HG03432 (cell line): Measurements from ENCODE around the gene SLC6A19.

ENCODE experiments used
- ATAC-seq: cut with Tn5 transposase; IDR thresholded peaks from one replicate; pipeline ENCODE4 v1.9.1; 2021; ENCODE audit warnings: mild to moderate bottlenecking, moderate library complexity; ENCODE audit not compliant: unreplicated experiment

SLC6A19 gene

GRCh38 chr5:1241509-1242080 lies 40.2 kb downstream of the SLC6A19 start:
- ATAC-seq = no peak

GRCh38 chr5:1242733-1243486 lies 41.5 kb downstream of the SLC6A19 start:
- no peak for ATAC-seq

DNA sequence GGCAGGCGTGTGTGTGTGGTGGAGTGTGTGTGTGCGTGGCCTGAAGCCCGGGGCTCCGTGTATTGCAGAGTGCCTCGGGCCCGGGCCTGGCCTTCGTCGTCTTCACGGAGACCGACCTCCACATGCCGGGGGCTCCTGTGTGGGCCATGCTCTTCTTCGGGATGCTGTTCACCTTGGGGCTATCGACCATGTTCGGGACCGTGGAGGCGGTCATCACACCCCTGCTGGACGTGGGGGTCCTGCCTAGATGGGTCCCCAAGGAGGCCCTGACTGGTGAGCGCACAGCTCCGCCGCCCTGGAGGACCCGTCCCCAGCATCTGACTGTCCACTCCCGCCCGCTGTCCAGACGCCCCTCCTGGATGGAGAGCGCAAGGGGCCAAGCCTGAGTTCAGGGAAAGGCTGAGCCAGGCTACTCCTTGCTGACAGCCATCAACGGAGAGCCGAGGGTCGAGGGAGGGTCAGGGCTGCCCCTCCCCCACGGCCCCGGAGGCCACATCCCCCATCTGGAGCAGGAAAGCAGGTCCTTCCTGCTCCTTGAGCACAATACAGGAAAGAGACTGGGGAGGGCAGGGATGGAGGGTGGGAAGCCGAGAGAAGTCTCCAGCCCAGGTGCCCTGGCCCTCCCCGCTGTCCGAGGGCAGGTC lies 42.2 kb downstream of the SLC6A19 start:
- no peak for ATAC-seq

- no peak for ATAC-seq
Measured at GRCh38 chr5:1244255-1244654, 42.9 kb downstream of the SLC6A19 start.

- ATAC-seq = no peak
Measured at GRCh38 chr5:1244976-1245375, 43.6 kb downstream of the SLC6A19 start.

DNA sequence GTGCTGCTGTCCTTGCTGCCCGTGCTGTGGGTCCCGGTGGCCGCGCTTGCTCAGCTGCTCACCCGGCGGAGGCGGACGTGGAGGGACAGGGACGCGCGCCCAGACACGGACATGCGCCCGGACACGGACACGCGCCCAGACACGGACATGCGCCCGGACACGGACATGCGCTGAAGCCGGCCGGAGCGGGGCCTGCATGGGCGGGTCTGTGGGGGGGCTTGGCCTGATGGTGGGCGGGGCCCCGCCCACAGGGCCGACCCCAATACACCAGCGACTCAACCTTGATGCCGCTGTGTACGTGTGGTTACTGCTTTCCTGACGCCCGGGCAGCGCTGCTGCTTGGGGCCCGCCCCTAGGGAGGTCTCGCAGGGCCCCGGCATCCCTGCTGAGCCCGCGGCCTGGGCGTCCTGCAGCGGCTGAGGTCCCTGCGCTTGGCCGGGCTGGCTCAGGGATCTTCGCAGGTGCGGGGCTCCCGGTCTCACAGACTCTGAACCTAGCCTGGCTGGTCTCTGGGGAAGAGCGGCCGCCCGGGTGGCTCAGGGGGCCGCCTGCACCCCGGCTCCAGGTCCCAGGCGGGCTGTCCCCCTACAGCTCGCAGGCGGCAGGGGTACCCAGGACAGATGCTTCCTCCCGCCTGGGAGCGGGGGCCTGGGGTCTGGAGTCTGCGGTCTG lies 44.6 kb downstream of the SLC6A19 start:
- ATAC-seq = no peak

DNA sequence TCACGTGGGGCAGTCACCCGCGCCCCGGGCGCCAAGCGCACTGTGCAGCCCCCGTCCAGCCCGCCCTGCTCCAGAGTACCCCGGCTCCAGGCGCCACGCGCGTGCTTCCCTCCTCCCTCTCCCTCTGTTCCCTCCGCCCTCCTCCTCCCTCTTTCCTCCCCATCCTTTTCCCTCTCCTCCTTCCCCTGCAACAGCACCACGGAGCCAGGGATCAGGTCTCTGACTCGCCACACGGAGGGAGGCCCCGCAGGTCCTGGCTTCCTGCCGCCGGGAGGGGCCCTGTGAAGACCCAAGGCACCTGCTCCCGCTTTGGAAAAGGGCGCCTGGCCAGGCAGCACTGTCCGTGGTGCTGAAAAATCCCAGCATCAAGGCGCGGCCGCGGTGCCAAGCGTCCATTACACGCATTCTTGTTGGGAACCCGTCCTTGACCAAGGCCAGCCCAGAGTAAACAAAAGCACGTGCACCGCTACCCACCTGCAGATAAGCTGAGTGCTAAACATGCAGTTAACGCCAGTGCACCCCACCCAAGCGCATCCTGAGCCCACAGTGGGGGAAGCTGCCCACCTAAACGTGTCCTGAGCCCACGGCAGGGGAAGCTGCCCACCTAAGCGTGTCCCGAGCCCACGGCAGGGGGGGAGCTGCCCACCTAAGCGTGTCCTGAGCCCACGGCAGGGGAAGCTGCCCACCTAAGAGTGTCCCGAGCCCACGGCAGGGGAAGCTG lies 45.5 kb downstream of the SLC6A19 start:
- no peak for ATAC-seq

DNA sequence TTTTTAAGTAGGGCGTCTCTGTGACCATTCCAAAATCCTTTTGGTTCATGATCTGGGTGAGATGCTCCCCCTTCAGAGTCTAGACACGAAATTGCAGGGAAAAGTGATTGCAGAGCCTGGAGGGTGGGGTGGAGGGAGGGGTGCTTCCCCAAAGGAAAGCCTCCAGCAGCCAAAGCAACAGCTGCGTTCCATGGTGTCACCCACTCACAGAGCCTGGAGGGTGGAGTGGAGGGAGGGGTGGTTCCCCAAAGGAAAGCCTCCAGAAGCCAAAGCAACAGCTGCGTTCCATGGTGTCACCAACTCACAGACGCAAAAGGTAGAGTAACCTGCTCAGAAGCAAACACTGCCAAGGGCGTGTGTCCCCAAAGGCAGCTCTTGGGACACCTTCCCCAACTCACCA lies 46.4 kb downstream of the SLC6A19 start:
- no peak for ATAC-seq

- no peak for ATAC-seq
Measured at GRCh38 chr5:1249366-1250280, 48.2 kb downstream of the SLC6A19 start.

GRCh38 chr5:1251678-1252580 lies 50.5 kb downstream of the SLC6A19 start:
- ATAC-seq = no peak

DNA sequence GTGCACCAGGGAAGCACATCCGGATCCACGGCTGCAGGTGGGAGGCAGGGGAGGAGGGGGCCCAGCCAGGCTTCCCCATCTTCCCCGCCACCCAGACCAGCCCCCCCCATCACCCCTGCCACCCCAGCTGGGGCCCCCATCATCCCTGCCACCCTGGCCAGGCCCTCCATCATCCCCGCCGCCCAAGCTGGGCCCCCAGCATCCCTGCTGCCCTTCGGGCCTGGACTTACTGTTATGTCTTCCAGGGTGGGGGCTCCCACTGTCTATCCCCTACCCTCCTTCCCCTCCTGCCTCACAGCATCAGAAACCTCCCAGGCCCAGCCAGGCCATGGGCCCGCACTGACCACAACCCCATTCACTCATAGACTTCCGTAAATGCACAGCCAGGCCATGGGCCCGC lies 51.3 kb downstream of the SLC6A19 start:
- no peak for ATAC-seq

DNA sequence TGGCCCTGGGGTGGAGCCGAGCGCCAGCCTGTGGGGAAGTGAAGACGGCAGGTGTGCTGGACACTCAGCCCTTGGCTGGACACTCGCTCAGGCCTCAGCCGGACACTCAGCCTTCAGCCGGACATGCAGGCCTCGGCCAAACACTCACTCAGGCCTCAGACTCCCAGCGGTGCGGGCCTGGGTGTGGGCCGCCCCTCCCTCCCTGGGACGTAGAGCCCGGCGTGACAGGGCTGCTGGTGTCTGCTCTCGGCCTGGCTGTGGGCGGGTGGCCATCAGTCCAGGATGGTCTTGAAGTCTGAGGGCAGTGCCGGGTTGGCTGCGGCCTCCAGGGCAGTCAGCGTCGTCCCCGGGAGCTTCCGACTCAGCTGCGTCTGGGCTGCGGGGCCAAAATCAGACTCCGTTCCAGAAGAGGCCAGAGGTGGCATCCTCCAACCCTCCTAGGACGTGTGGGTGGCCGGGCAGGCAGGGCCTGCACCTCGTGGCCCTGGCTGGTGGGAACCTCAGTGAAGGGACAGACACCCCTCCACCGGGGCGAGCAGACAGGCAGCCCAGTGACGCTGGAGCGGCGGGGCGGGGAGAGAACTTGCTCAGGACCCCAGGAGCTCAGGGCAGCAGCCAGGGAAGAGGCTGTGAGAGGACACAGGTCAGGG lies 52.2 kb downstream of the SLC6A19 start:
- no peak for ATAC-seq

- ATAC-seq = no peak
Measured at GRCh38 chr5:1254196-1254595, 52.8 kb downstream of the SLC6A19 start.

- ATAC-seq = no peak
Measured at GRCh38 chr5:1255081-1255561, 53.7 kb downstream of the SLC6A19 start.

DNA sequence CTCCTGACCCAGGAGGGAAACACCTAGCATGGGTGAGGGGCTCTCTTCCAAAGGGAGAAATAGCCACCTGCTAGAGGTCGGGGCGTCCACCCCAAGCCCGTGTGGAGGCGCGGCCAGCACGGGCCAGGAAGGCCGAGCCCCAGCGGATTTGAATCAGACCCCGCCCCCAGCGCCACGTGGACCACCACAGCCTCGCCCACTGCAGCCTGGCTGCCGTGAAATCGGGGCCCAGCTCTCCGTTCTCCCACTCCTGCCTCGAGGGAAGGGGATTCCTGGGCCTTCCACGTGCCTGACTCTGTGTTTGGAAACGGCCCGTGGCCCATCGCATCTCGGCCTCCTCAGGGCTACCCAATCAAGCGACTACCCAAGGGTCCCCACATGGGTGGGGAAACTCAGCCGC lies 55.4 kb downstream of the SLC6A19 start:
- ATAC-seq = no peak

DNA sequence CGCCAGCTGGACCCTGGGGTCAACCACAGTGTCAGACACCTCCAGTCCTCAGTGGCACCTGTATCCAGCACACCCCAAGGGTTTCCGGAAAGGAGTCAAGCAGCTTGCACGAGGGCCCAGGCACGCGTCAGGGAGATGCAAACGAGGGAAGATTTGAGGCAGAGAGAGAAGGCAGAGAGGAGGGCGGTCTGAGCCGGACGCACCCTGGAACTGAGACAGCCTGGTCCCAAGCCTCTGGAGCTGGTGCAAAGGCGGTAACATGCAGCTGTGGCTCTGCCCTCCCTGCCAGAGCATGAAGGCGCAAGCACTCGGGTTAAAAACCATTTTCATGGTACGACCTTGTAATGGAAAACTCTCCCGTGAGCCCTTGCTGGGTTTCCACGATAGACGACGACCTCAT lies 56.0 kb downstream of the SLC6A19 start:
- no peak for ATAC-seq

DNA sequence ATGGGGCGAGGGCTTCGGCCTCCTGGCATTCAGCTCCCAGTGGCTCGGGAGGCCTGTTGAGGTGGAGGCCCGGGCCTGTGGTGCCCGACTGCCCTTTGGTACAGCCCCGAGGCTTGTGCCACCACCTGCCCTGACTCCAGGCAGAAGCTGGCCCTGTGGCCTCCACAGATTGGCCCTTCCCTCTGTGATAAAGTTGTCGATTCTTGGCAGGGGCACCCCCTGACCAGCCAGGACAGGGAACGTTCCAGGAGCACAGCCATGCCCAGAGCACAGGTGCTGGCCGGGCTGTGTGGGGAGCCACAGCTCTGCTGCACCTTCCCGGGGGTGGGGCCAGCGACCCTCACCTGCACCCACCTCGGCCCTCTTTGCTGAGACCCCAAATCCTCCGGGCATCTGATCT lies 56.4 kb downstream of the SLC6A19 start:
- ATAC-seq = no peak

DNA sequence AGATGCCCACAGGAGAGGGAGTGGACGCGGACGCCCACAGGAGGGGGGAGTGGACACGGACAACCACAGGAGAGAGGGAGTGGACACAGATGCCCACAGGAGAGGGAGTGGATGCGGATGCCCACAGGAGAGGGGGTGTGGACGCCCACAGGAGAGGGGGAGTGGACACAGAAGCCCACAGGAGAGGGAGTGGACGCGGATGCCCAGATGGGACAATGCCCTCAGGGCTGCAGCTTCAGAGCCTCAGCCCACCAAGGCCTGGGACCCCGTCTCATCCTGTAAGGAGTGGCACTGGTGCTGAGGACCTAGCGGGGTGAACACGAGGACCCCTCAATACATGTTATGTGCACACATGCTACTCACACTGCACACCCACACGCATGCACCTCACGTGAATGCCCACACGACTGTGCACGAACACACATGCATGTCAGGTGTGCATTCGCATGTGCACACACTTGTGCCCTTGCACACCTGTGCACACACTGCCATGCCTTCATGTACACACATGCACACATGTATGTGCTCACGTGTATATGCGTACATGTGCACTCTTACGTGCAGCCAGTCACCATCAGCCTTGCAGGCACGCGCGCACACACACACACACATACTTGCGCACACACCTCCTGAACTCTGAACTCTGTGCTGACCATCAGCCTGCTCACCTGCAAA lies 58.5 kb downstream of the SLC6A19 start:
- no peak for ATAC-seq
